Large intestine (tissue), 3 donors: Measurements from ENCODE around the gene BEST1. TPM values are rescaled to one million over a fixed set of nuclear protein-coding genes. Genes with fewer than 3 reads are reported as not detected.

Source experiments
- DNase-seq, 2 donors: peaks; one replicate each; pipeline versions ENCODE4 v3.0.0 to v3.0.0-alpha.2; 2013
- H3K27ac ChIP-seq: one replicate; pipeline ENCODE4 v1.5.1; 2013; ENCODE audit warnings: low read length
- H3K27me3 ChIP-seq: 2 replicates; pipeline ENCODE4 v1.6.1; 2013; ENCODE audit warnings: low read length; ENCODE audit not compliant: control insufficient read depth, insufficient read depth
- H3K36me3 ChIP-seq: 2 replicates; pipeline ENCODE4 v1.6.1; 2013; ENCODE audit warnings: low read length; ENCODE audit not compliant: control insufficient read depth, insufficient read depth
- H3K4me1 ChIP-seq: one replicate; pipeline ENCODE4 v1.6.1; 2013; ENCODE audit warnings: low read length; ENCODE audit not compliant: control insufficient read depth, insufficient read depth
- H3K4me3 ChIP-seq: one replicate; pipeline ENCODE4 v1.5.1; 2013; ENCODE audit warnings: low read length
- H3K9me3 ChIP-seq: one replicate; pipeline ENCODE4 v1.6.1; 2013; ENCODE audit warnings: mild to moderate bottlenecking, low read depth, low read length, moderate library complexity; ENCODE audit not compliant: control insufficient read depth
- WGBS: methylation state at CpG from one replicate; pipeline ENCODE4 v1.1.5; 2013; ENCODE audit warnings: low lambda C conversion rate; ENCODE audit not compliant: insufficient coverage; 5-methylcytosine and 5-hydroxymethylcytosine counted together
- polyA plus RNA-seq: library from polyadenylated mRNA; unstranded; fragments of 120-200 nt; gene quantifications from one replicate; pipeline ENCODE4 v1.2.1, GENCODE V29; 2013

Gene BEST1
- polyA plus RNA-seq, 1 donor = 3.9 TPM

DNA sequence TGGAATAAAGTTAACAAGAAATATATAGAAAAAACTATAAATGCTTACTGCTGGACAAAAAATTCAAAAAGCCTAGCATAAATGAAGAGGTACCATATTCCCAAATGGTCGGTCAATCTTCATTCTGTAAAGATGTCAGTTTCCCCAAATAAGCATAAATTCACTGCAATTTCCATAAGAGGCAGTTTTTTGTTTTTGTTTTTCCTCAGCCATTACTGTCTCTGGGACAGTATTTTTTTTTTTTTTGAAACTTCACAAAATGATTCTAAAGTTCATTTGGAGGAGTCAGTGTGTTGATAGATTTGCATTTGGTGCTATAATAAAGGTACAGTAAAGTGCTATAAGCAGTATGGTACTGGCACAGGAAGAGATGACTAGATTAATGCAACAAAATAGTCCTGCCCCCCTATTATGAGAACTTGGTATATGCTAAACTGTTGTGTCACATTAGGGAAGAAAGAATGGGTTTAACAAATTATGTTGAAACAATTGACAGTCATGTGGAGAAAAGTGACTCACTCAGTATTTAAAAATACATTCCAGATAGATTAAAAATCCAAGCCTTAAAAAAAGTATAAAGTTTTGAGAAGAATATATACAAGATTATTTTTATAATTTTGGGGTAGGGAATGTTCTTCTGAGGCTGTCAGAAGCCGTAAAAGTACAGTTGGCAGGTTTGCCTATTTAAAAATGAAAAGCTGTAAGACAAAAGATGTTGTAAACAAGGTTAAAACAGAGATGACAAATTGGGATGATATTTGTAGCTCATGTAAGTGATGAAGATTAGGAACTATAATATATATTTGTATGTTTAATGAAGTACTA is 19.9 kb downstream of the BEST1 start:
- Histone ChIP-seq H3K27ac (peak overlapping the region; percentile 97), H3K36me3 (peaks cover 8% of the 10 kb centered on the region), H3K27me3 (no peaks in the 10 kb centered on the region), H3K4me3 (no peak overlapping the region), H3K4me1 (peaks cover 60% of the 10 kb centered on the region), H3K9me3 (no peaks in the 10 kb centered on the region)
- 86% methylated on average over 1 of the region's 2 CpGs for WGBS
- no peak for DNase-seq

- peaks cover 71% of the 10 kb centered on the region for H3K4me1 ChIP-seq
- no peak overlapping the region for H3K4me3 ChIP-seq
- H3K27ac ChIP-seq = peak overlapping the region; percentile 97
- H3K27me3 ChIP-seq = no peaks in the 10 kb centered on the region
- DNase-seq = peak; percentile 94 to 96
- no peaks in the 10 kb centered on the region for H3K9me3 ChIP-seq
- H3K36me3 ChIP-seq = no peaks in the 10 kb centered on the region
- WGBS = no CpG with 5 or more reads among the region's 16 CpGs
Measured at GRCh38 chr11:61971248-61972111, 21.3 kb downstream of the BEST1 start.

- H3K4me3 ChIP-seq = no peak overlapping the region
- DNase-seq = no peak
- no CpG with 5 or more reads among the region's 7 CpGs for WGBS
- H3K27me3 ChIP-seq = no peaks in the 10 kb centered on the region
- H3K27ac ChIP-seq = peak overlapping the region; percentile 97
- no peaks in the 10 kb centered on the region for H3K36me3 ChIP-seq
- H3K4me1 ChIP-seq = peaks cover 78% of the 10 kb centered on the region
- H3K9me3 ChIP-seq = no peaks in the 10 kb centered on the region
Measured at GRCh38 chr11:61972112-61972671, 22.0 kb downstream of the BEST1 start.

GRCh38 chr11:61972672-61973475 is 22.7 kb downstream of the BEST1 start:
- 13% methylated on average over 2 of the region's 11 CpGs for WGBS
- Histone ChIP-seq H3K36me3 (no peaks in the 10 kb centered on the region), H3K4me3 (no peak overlapping the region), H3K9me3 (no peaks in the 10 kb centered on the region), H3K4me1 (peaks cover 85% of the 10 kb centered on the region), H3K27ac (peak overlapping the region; percentile 97), H3K27me3 (no peaks in the 10 kb centered on the region)
- peak; percentile 91 to 97 for DNase-seq

- no peaks in the 10 kb centered on the region for H3K36me3 ChIP-seq
- no peaks in the 10 kb centered on the region for H3K9me3 ChIP-seq
- no CpG with 5 or more reads among the region's 10 CpGs for WGBS
- no peaks in the 10 kb centered on the region for H3K27me3 ChIP-seq
- H3K27ac ChIP-seq = peak overlapping the region; percentile 97
- H3K4me1 ChIP-seq = peaks cover 84% of the 10 kb centered on the region
- peak in 1 of 2 donors; percentile 75 for DNase-seq
- H3K4me3 ChIP-seq = no peak overlapping the region
Measured at GRCh38 chr11:61973476-61974162, 23.5 kb downstream of the BEST1 start.

GRCh38 chr11:61974766-61975631 is 24.8 kb downstream of the BEST1 start:
- peak; percentile 64 to 84 for DNase-seq
- Histone ChIP-seq H3K27me3 (no peaks in the 10 kb centered on the region), H3K27ac (peak overlapping the region; percentile 97), H3K36me3 (no peaks in the 10 kb centered on the region), H3K4me1 (peaks cover 85% of the 10 kb centered on the region), H3K4me3 (no peak overlapping the region), H3K9me3 (no peaks in the 10 kb centered on the region)
- WGBS = 26% methylated on average over 6 of the region's 14 CpGs

DNA sequence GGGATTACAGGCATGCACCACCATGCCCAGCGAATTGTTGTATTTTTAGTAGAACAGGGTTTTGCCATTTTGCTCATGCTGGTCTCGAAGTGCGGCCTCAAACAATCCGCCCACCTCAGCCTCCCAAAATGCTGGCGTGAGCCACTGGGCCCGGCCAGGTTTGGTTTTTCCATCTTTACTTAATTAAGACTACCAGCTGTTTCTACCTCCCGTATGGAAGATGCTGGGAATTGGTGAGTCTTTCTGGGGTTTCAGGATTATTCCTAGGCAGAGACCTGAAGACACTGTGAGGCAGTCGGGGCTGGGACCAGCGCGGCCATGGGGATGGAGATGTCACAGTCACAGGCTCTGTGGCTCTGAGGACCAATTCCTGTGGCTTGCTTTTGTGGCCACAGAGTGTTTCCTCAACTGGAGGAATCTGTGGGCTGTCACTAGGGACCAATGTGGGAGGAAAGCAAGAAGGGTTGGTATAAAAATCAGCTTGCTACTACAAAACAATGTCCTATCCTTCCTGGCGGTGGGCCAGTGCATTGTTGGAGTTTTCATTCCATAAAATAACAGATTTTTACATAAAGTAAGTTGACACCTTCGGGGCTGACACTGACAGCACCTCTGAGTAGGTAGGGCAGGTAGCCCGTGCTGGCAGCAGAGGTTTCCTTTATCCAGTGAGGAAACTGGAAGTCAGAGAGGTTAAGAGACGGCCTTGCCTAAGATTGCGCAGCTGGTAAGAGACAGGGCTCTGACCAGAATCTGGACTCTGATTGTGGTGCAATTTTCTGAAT is 25.7 kb downstream of the BEST1 start:
- Histone ChIP-seq H3K27me3 (no peaks in the 10 kb centered on the region), H3K9me3 (no peaks in the 10 kb centered on the region), H3K36me3 (no peaks in the 10 kb centered on the region), H3K4me1 (peaks cover 90% of the 10 kb centered on the region), H3K27ac (peak overlapping the region; percentile 97), H3K4me3 (no peak overlapping the region)
- no CpG with 5 or more reads among the region's 15 CpGs for WGBS
- DNase-seq = no peak

DNA sequence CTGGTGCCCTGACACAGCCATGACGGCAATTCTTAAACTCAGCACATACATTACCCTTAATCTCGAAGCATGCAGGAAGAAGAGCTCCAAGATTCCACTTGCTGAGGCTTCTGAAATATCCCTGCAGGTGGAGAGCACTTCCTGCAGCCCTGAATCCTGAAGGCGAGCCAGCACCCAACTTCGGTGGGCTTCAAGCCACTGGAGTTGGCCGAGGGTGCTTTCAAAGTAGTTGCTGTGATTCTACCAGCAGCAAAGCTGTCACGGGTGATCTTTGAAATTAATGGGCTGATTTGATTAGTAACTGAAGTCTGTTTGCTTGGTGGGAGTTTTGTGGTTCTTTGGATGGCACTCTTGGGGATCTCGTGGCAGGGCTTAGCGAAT is 26.3 kb downstream of the BEST1 start:
- no peaks in the 10 kb centered on the region for H3K9me3 ChIP-seq
- peak overlapping the region; percentile 97 for H3K27ac ChIP-seq
- H3K4me1 ChIP-seq = peaks cover 90% of the 10 kb centered on the region
- no CpG with 5 or more reads among the region's 8 CpGs for WGBS
- no peaks in the 10 kb centered on the region for H3K27me3 ChIP-seq
- H3K4me3 ChIP-seq = no peak overlapping the region
- H3K36me3 ChIP-seq = no peaks in the 10 kb centered on the region
- DNase-seq = no peak
